Left lobe of liver (tissue), 2 donors: ENCODE data around the gene SYDE1. TPM values are rescaled to one million over a fixed set of nuclear protein-coding genes. Genes with fewer than 3 reads are reported as not detected.
A peak's percentile ranks its signal among the peaks of the same experiment; 100 is the strongest.

Experiments used
- ATAC-seq: fragments of 200-7000 bp; cut with Tn5 transposase; one replicate; pipeline ENCODE4 v1.9.1; 2020; ENCODE audit warnings: mild to moderate bottlenecking, moderate library complexity
- DNase-seq: peaks from one replicate; pipeline ENCODE4 v3.0.0-alpha.2; 2020; ENCODE audit warnings: low spot score
- total RNA-seq: library from RNA; stranded (reverse); gene quantifications from one replicate; pipeline ENCODE4 v1.2.1, GENCODE V29; 2021
- donor health status: DM: no; HTN: no; CAD: no; lungs with moderate emphysema.
- donor health status: DM: no; HTN: yes; CAD: no.

The SYDE1 gene
- total RNA-seq, 1 donor from 2014 or later: 3.4 TPM

DNA sequence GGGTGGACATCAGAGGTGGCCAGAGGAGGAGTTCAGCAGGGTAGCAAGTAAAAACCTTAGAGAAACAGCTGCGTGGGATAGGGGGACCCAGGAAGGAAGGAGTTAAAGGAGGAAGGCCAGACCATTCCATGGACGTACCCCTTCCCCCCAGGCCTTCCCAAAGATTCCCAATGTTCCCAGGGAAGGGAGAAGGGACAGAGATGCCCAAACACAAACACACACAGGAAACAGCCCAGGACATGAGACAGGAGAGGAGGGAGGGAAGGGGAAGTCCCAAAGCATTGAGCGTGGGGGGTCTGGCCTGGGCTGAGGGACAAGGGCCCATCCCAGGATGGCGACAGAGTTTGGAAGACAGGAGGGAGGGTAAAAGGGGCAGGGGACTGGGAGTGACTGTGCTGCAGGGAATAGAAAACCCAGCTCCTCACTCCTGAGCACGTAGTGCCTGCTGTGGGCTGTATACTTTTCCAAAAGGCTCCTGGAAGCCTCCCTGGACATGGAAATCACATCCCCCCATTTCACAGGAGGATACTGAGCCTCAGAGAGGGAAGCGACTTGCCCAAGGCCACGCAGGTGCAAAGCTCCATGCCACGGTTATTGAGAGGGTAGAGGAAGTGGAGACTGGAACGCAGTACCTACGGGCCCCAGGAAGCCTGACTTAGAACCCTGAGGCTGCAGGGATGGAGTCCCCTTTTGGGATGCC lies 1.1 kb downstream of the SYDE1 start:
- DNase-seq (no peak), ATAC-seq (peak; percentile 31)

DNA sequence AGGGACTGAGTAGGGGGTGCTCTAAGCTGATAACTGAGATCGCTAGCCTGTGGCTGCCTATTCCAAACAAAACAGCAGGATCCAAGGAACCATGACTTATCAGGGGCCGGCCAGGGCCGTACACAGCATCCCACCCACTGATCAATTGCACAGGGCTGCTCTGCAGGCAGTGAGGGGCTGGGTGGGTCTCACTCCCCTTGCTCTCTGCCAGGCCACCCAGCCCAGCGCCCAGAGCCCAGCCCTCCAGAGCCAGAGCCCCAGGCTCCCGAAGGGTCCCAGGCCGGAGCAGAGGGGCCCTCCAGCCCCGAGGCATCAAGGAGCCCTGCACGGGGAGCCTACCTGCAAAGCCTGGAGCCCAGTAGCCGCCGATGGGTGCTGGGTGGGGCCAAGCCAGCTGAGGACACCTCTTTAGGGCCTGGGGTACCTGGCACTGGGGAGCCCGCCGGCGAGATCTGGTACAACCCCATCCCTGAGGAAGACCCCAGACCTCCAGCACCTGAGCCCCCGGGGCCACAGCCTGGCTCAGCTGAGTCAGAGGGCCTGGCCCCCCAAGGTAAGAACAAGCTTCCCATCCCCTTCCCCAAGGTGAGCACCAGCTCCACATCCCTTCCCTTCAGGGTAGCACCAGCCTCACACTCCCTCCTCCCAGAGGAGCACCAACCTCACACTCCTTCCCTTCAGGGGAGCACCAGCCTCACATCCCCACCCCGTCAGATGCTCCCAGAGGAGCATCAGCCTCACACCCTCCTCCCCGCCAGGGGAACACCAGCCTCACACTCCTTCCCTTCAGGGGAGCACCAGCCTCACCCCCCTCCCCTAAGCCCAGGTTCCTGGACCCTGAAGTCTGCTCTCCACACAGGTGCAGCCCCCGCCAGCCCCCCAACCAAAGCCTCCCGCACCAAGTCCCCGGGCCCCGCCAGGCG lies 1.9 kb downstream of the SYDE1 start:
- ATAC-seq: no peak
- DNase-seq: no peak

DNA sequence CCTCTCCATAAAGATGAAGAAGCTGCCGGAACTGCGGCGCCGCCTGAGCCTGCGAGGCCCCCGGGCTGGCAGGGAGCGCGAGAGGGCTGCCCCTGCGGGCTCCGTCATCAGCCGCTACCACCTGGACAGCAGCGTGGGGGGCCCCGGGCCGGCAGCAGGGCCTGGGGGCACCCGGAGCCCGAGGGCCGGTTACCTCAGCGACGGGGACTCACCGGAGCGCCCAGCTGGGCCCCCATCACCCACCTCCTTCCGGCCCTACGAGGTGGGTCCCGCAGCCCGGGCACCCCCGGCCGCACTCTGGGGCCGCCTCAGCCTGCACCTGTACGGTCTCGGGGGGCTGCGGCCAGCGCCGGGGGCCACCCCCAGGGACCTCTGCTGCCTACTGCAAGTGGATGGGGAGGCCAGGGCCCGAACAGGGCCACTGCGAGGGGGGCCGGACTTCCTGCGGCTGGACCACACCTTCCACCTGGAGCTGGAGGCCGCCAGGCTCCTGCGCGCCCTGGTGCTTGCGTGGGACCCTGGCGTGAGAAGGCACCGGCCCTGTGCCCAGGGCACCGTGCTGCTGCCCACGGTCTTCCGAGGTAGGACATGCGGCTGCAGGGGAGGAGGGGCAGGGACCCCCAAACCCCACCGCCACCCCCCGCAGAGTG lies 2.7 kb downstream of the SYDE1 start:
- DNase-seq (no peak), ATAC-seq (no peak)

DNA sequence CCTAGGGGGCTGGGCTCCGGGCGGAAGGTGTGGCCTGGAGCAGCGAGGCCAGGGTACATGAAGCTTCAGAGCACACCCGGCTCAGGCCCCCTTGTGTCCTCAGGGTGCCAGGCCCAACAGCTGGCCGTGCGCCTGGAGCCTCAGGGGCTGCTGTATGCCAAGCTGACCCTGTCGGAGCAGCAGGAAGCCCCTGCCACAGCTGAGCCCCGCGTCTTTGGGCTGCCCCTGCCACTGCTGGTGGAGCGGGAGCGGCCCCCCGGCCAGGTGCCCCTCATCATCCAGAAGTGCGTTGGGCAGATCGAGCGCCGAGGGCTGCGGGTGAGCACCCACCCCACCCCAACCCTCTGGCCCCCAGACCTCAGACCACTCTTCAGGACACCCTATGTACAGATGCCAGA lies 3.2 kb downstream of the SYDE1 start:
- no peak for ATAC-seq
- no peak for DNase-seq

DNA sequence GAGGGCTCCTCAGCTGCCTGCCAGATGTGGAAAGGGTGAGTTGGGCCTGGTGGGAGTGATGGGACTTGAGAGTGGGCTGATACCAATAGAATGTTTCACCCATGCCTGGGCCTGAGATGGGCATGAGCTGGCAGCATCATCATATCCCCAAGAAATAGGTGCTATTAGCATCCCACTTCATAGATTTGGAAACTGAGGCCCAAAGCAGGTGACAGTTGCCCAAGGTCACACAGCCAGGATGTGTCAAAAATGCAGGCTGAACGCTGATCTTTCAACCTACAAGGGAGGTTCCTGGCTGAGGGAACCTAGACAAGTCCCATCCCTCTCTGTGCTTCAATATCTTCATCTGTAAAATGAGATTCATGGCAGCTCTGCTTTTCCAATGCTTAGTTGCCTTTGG lies 4.6 kb downstream of the SYDE1 start:
- no peak for ATAC-seq
- DNase-seq: no peak

DNA sequence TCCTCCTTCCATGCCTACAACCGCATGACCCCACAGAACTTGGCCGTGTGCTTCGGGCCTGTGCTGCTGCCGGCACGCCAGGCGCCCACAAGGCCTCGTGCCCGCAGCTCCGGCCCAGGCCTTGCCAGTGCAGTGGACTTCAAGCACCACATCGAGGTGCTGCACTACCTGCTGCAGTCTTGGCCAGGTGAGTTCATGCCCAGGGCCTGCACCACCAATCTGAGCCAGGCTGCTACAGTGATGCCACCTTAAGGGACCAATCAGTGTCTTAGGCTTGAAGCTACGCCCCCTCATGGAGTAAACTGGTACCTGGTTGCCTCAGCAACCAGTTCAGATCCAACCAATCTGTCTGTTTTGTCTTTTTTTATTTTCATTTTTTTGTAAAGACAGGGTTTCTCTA lies 5.2 kb downstream of the SYDE1 start:
- no peak for DNase-seq
- ATAC-seq: peak; percentile 9

DNA sequence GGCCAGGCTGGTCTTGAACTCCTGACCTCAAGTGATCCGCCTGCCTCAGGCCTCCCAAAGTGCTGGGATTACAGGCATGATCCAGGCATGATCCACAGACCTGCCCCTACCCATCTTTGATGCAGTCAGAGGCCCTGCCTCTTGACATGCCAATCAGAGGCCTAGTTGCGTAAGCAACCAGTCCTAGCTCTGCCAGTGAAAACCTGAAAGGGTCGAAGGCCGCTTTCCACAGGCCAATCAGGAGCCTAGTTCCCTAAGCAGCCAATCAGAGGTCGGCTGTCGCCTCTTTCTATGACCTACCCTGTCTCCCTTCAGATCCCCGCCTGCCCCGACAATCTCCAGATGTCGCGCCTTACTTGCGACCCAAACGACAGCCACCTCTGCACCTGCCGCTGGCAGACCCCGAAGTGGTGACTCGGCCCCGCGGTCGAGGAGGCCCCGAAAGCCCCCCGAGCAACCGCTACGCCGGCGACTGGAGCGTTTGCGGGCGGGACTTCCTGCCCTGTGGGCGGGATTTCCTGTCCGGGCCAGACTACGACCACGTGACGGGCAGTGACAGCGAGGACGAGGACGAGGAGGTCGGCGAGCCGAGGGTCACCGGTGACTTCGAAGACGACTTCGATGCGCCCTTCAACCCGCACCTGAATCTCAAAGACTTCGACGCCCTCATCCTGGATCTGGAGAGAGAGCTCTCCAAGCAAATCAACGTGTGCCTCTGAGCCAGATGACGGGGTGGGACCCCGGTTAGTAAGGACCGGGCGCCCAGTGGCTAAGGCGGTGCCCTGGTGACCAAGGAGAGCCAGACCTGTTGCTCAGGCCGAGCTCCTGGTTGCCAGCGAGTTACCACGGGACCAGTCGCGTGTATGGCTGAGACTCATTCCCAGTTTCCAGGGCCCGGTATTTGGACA lies 6.3 kb downstream of the SYDE1 start:
- DNase-seq: no peak

DNA sequence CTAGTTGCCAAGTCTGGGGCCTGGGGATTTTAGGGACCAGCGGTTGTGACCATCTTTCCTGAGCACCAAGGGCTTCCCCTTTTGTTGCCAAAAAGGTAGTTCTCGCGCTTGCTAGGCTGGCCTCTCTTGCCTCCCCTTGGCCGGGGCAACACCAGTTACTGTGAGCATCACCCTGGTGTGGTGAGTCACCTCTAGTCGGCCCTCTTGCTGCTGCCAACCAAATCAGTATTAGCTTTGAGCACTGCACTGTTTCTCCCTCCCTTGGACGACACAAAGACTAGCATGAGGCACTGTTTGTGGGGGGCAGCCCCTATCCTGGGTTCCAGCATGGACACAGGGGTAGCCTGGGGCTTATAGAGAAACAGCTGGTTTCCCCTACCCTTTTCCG lies 6.9 kb downstream of the SYDE1 start:
- DNase-seq (no peak), ATAC-seq (no peak)

More for the DNA sequence above, 6.3 kb downstream of the SYDE1 start:
- ATAC-seq: no peak

DNA sequence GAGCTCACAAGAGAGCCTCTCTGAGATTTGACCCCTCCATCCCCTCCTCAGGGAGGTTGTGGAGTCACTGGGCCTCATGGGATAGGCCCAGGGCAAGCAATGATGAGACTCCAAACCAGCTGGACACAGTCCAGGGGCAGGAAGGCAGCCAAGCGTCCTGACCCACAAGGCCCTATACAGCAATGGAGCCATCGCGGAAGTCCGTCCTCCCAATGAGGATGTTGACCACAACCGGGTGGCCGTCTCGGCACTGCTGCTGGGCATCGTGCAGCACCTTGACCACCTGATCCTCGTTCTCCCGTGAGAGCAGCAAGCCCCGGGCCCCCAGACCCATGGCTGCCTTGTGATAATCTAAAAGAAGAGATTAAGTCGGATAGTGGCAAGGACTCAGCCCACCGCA lies 7.9 kb downstream of the SYDE1 start:
- DNase-seq (peak; percentile 78), ATAC-seq (peak; percentile 80)

DNA sequence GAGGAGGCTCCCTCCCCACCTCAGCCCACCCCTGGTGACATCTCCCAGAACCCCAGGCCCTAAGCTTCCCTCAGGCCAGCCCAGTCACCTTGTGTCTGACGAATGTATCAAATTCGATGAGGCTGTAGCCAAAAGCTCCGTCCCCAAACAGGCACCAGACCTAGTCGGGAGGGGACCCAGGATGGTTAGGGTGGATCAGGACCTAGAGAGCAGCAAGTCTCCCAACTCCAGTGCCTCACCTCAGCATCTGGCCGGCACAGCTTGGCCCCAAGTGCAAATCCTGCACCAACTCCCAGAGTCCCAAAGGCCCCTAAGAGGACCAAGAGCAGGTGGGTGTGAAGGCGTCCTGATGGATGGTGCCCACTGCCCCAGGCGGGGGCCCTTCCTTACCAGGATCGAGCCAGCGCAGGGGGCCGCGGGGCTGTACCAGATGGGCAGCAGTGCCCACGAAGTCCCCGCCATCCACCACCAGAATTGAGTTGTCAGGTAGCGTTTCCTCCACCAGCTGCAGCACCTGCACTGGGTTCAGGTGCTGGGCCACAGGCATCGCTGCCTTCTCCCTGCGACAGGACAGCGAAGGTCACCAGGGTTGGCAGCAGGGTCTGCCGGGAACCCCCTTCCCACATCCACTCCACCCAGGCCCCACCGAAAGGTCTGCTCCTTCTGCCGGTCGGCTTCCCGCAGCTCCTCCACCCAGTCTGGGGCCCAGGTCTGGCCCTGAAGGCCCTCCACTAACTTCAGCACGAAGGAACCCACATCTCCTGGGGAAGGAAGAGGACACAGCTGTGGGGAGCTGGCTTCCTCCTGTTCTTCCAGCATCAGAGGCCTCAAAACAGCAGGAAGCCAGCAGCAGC lies 8.8 kb downstream of the SYDE1 start:
- no peak for ATAC-seq

DNA sequence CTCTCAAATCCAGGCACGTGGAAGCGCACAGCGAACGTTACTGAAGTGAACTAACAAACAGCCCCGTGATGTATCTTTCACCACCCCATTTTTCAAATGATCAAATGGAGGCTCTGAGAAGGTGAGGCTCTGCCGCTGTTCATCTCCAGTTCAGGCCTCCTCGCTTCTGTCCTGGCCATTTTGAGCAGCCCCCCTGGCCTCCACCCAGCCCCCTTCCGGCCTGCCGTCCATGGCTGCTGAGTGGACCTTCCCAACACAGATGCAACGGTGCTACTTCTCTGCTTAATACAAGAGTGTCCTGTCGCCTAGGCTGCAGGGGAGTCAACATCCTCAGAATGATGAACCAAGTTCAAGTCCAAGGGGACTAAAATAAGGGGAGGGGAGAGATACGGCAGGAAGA lies 9.7 kb downstream of the SYDE1 start:
- ATAC-seq (no peak), DNase-seq (no peak)

More for the DNA sequence above, 8.8 kb downstream of the SYDE1 start:
- DNase-seq: no peak

DNA sequence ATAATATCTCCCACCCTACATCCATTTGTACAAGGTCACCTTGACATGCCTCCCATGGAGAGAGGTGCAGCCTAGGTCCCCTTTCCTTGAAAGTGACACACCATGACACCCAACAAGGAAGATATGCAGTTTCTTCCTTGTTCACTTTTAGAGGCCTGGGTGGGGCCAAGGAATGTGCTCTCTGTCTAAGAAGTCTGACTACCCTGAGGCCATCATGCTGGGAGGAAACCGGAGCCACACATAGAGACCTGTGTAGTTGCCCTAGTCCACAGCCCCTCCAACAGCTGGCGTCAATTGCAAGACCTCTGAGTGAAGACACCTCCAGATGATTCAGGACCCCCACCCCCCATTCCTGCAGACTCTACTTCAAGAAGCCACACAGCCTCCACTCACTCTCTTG lies 11.0 kb downstream of the SYDE1 start:
- no peak for DNase-seq
- no peak for ATAC-seq

DNA sequence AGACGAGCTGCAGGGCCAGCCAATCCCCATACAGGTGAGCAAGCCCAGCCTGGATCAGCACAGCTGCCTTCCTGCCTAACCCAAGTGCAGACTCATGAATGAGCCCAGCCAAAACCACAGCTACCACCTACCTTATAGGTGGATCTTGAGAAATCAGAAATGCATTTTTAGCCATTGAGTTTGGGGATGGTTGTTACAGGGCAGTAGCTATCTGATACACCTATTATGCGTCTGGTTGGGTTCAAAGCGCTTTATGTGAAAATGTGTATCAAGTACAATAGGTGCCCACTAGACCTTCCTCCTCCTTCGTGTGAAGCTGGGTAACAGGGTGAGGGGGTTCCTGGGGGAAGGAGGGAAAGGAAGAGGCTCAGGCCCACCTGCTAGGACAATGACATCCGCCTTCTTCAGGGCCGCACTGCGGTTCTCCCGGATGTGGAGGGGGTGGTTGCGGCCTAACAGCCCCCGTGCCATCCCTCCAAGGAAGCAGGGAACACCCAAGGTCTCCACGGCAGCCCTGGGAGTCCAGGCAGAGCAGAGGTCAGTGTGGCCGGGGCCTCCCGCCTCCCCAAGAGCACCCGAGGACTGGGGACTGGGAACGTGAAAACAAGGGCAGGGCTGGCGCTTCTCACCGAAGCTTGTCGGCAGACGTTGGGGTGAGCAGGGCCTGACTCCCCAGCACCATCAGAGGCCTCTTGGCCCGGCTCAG lies 11.7 kb downstream of the SYDE1 start:
- no peak for DNase-seq
- no peak for ATAC-seq

DNA sequence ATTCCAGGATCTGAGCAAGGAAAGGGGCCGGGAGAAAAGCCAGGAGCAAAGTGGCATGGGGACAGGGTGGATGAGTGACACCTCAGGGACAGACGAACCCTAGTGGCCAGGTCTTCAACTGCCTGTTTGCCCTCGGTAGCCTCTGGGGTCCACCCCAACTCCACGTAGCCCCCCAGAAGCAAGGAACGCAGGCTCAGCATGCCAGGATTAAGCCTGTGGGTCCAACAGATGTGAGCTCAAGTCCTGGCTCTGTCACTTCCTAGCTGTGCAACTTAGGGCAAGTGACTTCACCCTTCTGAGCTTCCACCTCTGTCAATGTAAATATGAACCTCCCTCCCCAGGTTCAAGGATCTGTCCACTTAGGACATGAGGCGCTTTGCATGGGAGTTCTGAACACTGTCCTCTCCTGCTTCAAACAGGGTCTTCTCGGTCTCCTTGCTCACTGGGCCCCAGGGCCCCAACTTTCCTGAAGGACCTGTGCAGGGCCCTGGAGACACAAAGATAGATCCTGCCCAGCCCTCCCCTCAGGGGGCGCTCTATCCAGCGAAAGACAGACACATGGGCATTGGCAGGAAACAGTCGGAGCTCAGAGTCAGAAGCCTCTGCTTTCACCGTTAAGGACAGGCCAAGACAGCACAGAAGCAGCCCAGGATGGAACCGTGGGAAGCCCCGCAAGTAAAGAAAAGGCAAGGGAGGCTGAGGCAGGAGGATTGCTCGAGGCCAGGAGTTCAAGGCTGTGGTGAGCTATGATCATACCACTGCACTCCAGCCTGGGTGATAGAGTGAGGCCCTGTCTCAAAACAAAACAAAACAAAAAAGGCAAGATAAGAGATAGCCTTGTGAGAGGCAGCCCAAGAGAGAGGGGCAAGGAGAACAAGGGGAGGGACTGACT lies 13.2 kb downstream of the SYDE1 start:
- DNase-seq: no peak
- ATAC-seq: no peak

DNA sequence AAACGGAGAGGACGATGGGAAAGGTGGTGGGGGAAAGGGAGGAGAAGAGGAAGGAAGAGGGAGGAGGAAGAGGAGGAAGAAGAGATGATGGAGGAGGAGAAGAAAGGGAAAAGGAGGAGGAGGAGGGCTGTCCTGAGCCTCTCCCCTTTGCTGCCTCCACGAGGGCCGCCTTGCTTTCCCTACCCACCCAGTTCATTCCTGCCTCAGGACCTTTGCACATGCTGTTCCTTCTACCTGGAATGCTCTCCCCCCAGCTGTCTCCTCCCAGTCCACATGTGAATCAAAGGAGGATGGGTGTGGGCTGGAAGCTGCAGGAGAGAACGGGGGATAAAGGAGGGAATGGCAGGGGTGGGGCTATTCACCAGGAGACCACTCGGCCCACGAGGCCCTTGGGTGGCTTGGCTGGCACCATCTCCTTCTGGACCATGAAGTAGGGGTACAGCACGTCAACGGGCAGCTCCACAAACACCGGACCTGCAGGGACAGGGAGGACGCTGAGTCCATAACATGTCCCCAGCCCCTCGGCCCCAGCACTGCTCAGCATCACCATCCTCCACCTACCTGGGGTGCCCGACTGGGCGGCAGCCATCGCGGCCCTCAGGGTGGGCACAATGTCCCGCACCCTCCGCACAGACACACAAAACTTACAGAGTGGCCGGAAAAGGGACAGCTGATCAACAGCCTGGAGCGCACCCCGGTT lies 15.3 kb downstream of the SYDE1 start:
- no peak for DNase-seq

DNA sequence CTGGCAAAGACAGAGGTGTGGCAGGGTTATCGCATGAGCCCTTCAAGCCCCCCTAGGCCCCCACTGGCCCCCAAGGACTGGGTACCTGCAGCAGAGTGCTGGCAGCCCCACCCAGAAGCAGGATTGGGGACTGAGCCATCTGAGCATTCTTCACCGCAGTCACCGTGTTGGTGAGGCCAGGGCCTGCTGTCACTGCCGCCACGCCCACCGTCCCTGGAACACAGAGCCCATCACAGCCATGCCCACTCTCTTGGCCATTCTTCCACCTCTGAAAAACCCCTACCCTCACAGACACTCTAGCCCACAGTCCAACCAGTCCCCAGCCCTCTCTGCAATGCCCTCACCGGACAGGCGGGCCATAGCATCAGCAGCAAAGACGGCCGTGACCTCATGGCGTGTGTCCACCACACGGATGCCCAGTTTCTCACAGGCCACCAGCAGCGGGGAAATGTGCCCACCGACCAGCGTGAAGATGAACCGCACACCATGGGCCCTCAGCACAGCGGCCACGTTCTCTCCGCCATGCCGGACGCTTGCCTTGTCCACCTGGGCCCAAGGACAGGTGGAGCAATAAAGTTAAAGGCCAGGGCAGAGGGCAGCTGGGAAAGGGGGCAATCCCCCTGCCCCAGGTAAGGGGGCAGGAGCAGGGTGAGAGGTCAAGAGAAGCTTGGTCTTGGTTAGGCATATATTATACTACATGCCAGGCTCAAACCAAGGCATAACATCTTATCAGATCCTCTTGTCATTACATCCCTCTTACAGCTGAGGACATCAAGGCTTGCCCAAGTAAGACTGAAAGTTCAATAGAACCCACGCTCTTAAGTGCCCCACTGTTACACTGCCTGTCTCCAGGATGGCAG lies 16.1 kb downstream of the SYDE1 start:
- DNase-seq (no peak), ATAC-seq (no peak)

More for the DNA sequence above, 15.3 kb downstream of the SYDE1 start:
- ATAC-seq: no peak
